Natural killer cell treated with Interleukin-12 subunit alpha and Interleukin-12 subunit beta and Interleukin-15 and Interleukin-18, amount 100 ng/mL, for 72 hours (primary cell): ENCODE measurements around the gene AGPAT2. TPM values are rescaled to one million over a fixed set of nuclear protein-coding genes. Genes with fewer than 3 reads are reported as not detected.
"Not testable (repeated sequence)": the region's sequence is repeated elsewhere in the genome, so short reads cannot be mapped to it uniquely, and the experiment has no call there.

ENCODE experiments used
- ATAC-seq, 2 donors: fragments of 150-1000 bp; cut with Tn5 transposase in 1 of 2; sonication (Bioruptor Pico), chemical (Tn5 transposase) in 1 of 2; 2 replicates each; pipeline ENCODE4 v1.10.0; 2021
- DNase-seq: peaks from one replicate; pipeline ENCODE4 v3.0.0; 2022; ENCODE audit warnings: low spot score
- H3K27ac Mint-ChIP-seq, 2 donors: 1 replicate in 1 of 2; 2 replicates in 1 of 2; pipeline ENCODE4 v1.8.0; 2022; ENCODE audit warnings: mixed read lengths in 2 of 2, mild to moderate bottlenecking in 1 of 2, moderate library complexity in 1 of 2
- H3K27me3 Mint-ChIP-seq, 2 donors: 1 replicate in 1 of 2; 2 replicates in 1 of 2; pipeline ENCODE4 v1.8.0; 2022; ENCODE audit warnings: mixed read lengths in 2 of 2
- H3K36me3 Mint-ChIP-seq: one replicate; pipeline ENCODE4 v1.8.0; 2022; ENCODE audit warnings: mixed read lengths
- H3K4me1 Mint-ChIP-seq, 2 donors: 1 replicate in 1 of 2; 2 replicates in 1 of 2; pipeline ENCODE4 v1.8.0; 2022; ENCODE audit warnings: low read depth in 2 of 2, mixed read lengths in 2 of 2, mild to moderate bottlenecking in 1 of 2
- H3K4me3 Mint-ChIP-seq: one replicate; pipeline ENCODE4 v1.8.0; 2022; ENCODE audit warnings: mixed read lengths
- H3K9me3 Mint-ChIP-seq: 2 replicates; pipeline ENCODE4 v1.8.0; 2022; ENCODE audit warnings: mixed read lengths
- total RNA-seq, 2 donors: library from RNA; stranded (reverse); gene quantifications; one replicate each; pipeline ENCODE4 v1.2.3, GENCODE V29; 2022

The AGPAT2 gene
- total RNA-seq, 2 donors from 2014 or later: 6.1 to 8.9 TPM

GRCh38 chr9:136714096-136714892 lies 27.0 kb upstream of the AGPAT2 start:
- Mint-ChIP-seq H3K4me1 (peaks cover 0 to 6% of the 10 kb centered on the region in 2 donors), H3K4me3 (no peak overlapping the region), H3K27ac (no peak overlapping the region), H3K27me3 (peaks cover 17 to 23% of the 10 kb centered on the region in 2 donors), H3K9me3 (no peaks in the 10 kb centered on the region), H3K36me3 (no peaks in the 10 kb centered on the region)
- no peak for DNase-seq
- ATAC-seq: no peak

- no peaks in the 10 kb centered on the region for H3K36me3 Mint-ChIP-seq
- H3K9me3 Mint-ChIP-seq: no peaks in the 10 kb centered on the region
- peaks cover 17 to 23% of the 10 kb centered on the region in 2 donors for H3K27me3 Mint-ChIP-seq
- peaks cover 0 to 6% of the 10 kb centered on the region in 2 donors for H3K4me1 Mint-ChIP-seq
- no peak for DNase-seq
- H3K27ac Mint-ChIP-seq: no peak overlapping the region
- no peak for ATAC-seq
- no peak overlapping the region for H3K4me3 Mint-ChIP-seq
These were observed 26.3 kb upstream of the AGPAT2 start for GRCh38 chr9:136713550-136713949.

GRCh38 chr9:136712690-136713544 lies 25.7 kb upstream of the AGPAT2 start:
- Mint-ChIP-seq H3K27ac (no peak overlapping the region), H3K4me3 (no peak overlapping the region), H3K36me3 (no peaks in the 10 kb centered on the region), H3K27me3 (peaks cover 17 to 26% of the 10 kb centered on the region in 2 donors), H3K4me1 (peaks cover 0 to 6% of the 10 kb centered on the region in 2 donors), H3K9me3 (no peaks in the 10 kb centered on the region)
- ATAC-seq (no peak), DNase-seq (no peak)

- H3K4me3 Mint-ChIP-seq: peak within 1 kb of the TSS; percentile 37
- no peak within 1 kb of the TSS for H3K27ac Mint-ChIP-seq
These were observed 24.8 kb upstream of the AGPAT2 start, which contains the start of gene DIPK1B for GRCh38 chr9:136711751-136712689. DIPK1B (plus strand) TSS chr9:136712572; CDS start chr9:136712666, 94 bp downstream.

GRCh38 chr9:136711219-136711648 lies 24.0 kb upstream of the AGPAT2 start:
- not testable (repeated sequence) for H3K27ac Mint-ChIP-seq, H3K4me1 Mint-ChIP-seq, H3K36me3 Mint-ChIP-seq, ATAC-seq, H3K9me3 Mint-ChIP-seq, DNase-seq
- peak overlapping the region; percentile 37 for H3K4me3 Mint-ChIP-seq
- H3K27me3 Mint-ChIP-seq: peaks cover 17 to 26% of the 10 kb centered on the region in 2 donors

More at GRCh38 chr9:136711751-136712689, 24.8 kb upstream of the AGPAT2 start, which contains the start of gene DIPK1B:
- H3K27me3 Mint-ChIP-seq: peaks cover 17 to 26% of the 10 kb centered on the region in 2 donors
- no peaks in the 10 kb centered on the region for H3K9me3 Mint-ChIP-seq
- no peaks in the 10 kb centered on the region for H3K36me3 Mint-ChIP-seq
- peak in 1 of 2 donors; percentile 21 for ATAC-seq
- no peak for DNase-seq
- peaks cover 0 to 6% of the 10 kb centered on the region in 2 donors for H3K4me1 Mint-ChIP-seq

- Mint-ChIP-seq H3K27me3 (peaks cover 17 to 27% of the 10 kb centered on the region in 2 donors), H3K36me3 (no peaks in the 10 kb centered on the region), H3K4me3 (no peak overlapping the region), H3K4me1 (peaks cover 0 to 6% of the 10 kb centered on the region in 2 donors), H3K27ac (no peak overlapping the region), H3K9me3 (no peaks in the 10 kb centered on the region)
- DNase-seq (no peak), ATAC-seq (no peak)
These were observed 23.3 kb upstream of the AGPAT2 start for GRCh38 chr9:136710543-136710942.

- H3K36me3 Mint-ChIP-seq: no peaks in the 10 kb centered on the region
- no peak for ATAC-seq
- no peak overlapping the region for H3K27ac Mint-ChIP-seq
- DNase-seq: no peak
- peaks cover 0 to 6% of the 10 kb centered on the region in 2 donors for H3K4me1 Mint-ChIP-seq
- H3K4me3 Mint-ChIP-seq: no peak overlapping the region
- H3K9me3 Mint-ChIP-seq: no peaks in the 10 kb centered on the region
- peaks cover 17 to 29% of the 10 kb centered on the region in 2 donors for H3K27me3 Mint-ChIP-seq
These were observed 22.3 kb upstream of the AGPAT2 start for GRCh38 chr9:136709454-136710109.

GRCh38 chr9:136707849-136708517 lies 20.7 kb upstream of the AGPAT2 start:
- Mint-ChIP-seq H3K27ac (no peak overlapping the region), H3K4me3 (no peak overlapping the region), H3K9me3 (no peaks in the 10 kb centered on the region), H3K4me1 (peaks cover 0 to 9% of the 10 kb centered on the region in 2 donors), H3K36me3 (no peaks in the 10 kb centered on the region), H3K27me3 (peaks cover 17 to 22% of the 10 kb centered on the region in 2 donors)
- DNase-seq: no peak
- no peak for ATAC-seq

- Mint-ChIP-seq H3K27me3 (peaks cover 17 to 25% of the 10 kb centered on the region in 2 donors), H3K4me3 (no peak overlapping the region), H3K4me1 (peaks cover 2 to 10% of the 10 kb centered on the region in 2 donors), H3K9me3 (no peaks in the 10 kb centered on the region), H3K27ac (no peak overlapping the region), H3K36me3 (no peaks in the 10 kb centered on the region)
- no peak for DNase-seq
- ATAC-seq: no peak
These were observed 19.8 kb upstream of the AGPAT2 start for GRCh38 chr9:136707011-136707410.

GRCh38 chr9:136705564-136705963 lies 18.3 kb upstream of the AGPAT2 start:
- DNase-seq (no peak), ATAC-seq (no peak)
- H3K27ac Mint-ChIP-seq: no peak overlapping the region
- no peak overlapping the region for H3K4me3 Mint-ChIP-seq
- H3K4me1 Mint-ChIP-seq: peaks cover 15 to 17% of the 10 kb centered on the region in 2 donors
- peaks cover 6 to 22% of the 10 kb centered on the region in 2 donors for H3K27me3 Mint-ChIP-seq
- no peaks in the 10 kb centered on the region for H3K36me3 Mint-ChIP-seq
- H3K9me3 Mint-ChIP-seq: no peaks in the 10 kb centered on the region

GRCh38 chr9:136704741-136705140 lies 17.5 kb upstream of the AGPAT2 start:
- not testable (repeated sequence) for ATAC-seq, H3K4me3 Mint-ChIP-seq, H3K36me3 Mint-ChIP-seq, H3K9me3 Mint-ChIP-seq, H3K27ac Mint-ChIP-seq, DNase-seq
- Mint-ChIP-seq H3K4me1 (peaks cover 20 to 21% of the 10 kb centered on the region in 2 donors), H3K27me3 (peaks cover 0 to 18% of the 10 kb centered on the region in 2 donors)

GRCh38 chr9:136703276-136703860 lies 16.1 kb upstream of the AGPAT2 start:
- Mint-ChIP-seq H3K27me3 (peaks cover 0 to 20% of the 10 kb centered on the region in 2 donors), H3K4me1 (peaks cover 20 to 21% of the 10 kb centered on the region in 2 donors), H3K4me3 (no peak overlapping the region), H3K9me3 (no peaks in the 10 kb centered on the region), H3K27ac (no peak overlapping the region), H3K36me3 (no peaks in the 10 kb centered on the region)
- ATAC-seq (no peak), DNase-seq (no peak)
